PC-3 (cell line): ENCODE measurements around the gene COL2A1. TPM values are rescaled to one million over a fixed set of nuclear protein-coding genes. Genes with fewer than 3 reads are reported as not detected.

Experiments used
- ATAC-seq: fragments of 200-7000 bp; cut with Tn5 transposase; 2 replicates; pipeline ENCODE4 v1.9.1; 2020; ENCODE audit warnings: mild to moderate bottlenecking, moderate library complexity
- BruUV-seq: library from RNA; stranded (reverse); fragments of 400-500 nt; replicated peaks from 2 replicates; lab custom pipeline; 2021; lab: Mats Ljungman, UMichigan
- CTCF ChIA-PET: fragments of 300-600 bp; sonication (Branson Sonifier 250); formaldehyde crosslinking; loops from one replicate; lab custom pipeline; 2022; ENCODE audit warnings: antibody characterized with exemption; lab: Charles Lee
- POLR2A ChIA-PET: fragments of 300-600 bp; sonication (Branson Sonifier 250); formaldehyde crosslinking; loops from one replicate; lab custom pipeline; 2022; ENCODE audit warnings: antibody characterized with exemption; ENCODE audit not compliant: unreplicated experiment; lab: Charles Lee
- DNase-seq: peaks from one replicate; pipeline ENCODE4 v3.0.0-alpha.2; 2015
- H2AFZ ChIP-seq: fragments of 300-600 bp; sonication (generic); 2 replicates; pipeline ENCODE4 v1.6.0; 2016; ENCODE audit warnings: antibody characterized with exemption, low read length
- H3F3A ChIP-seq: fragments of 300-600 bp; sonication (generic); one replicate; pipeline ENCODE4 v1.6.0; 2017; ENCODE audit warnings: antibody characterized with exemption, low read length, control low read depth, mild to moderate bottlenecking; ENCODE audit not compliant: unreplicated experiment
- H3K27ac ChIP-seq: fragments of 300-600 bp; sonication (generic); 2 replicates; pipeline ENCODE4 v1.5.1; 2016; ENCODE audit warnings: mild to moderate bottlenecking, low read length
- H3K27me3 ChIP-seq: fragments of 300-600 bp; sonication (generic); 2 replicates; pipeline ENCODE4 v1.6.1; 2016; ENCODE audit warnings: low read length, mixed read lengths
- H3K36me3 ChIP-seq: fragments of 300-600 bp; sonication (generic); 2 replicates; pipeline ENCODE4 v1.6.1; 2016; ENCODE audit warnings: low read depth, mixed run types, low read length, mixed read lengths
- H3K4me1 ChIP-seq: fragments of 300-600 bp; sonication (generic); 2 replicates; pipeline ENCODE4 v1.5.1; 2016; ENCODE audit warnings: low read length; ENCODE audit not compliant: insufficient read depth
- H3K4me2 ChIP-seq: fragments of 300-600 bp; sonication (generic); 2 replicates; pipeline ENCODE4 v1.6.0; 2016; ENCODE audit warnings: low read length
- H3K4me3 ChIP-seq: fragments of 300-600 bp; sonication (generic); 2 replicates; pipeline ENCODE4 v1.5.1; 2016; ENCODE audit warnings: mild to moderate bottlenecking, low read length, mixed read lengths
- H3K79me2 ChIP-seq: fragments of 300-600 bp; sonication (generic); 2 replicates; pipeline ENCODE4 v1.6.1; 2017; ENCODE audit warnings: low read length, mixed read lengths
- H3K9ac ChIP-seq: fragments of 300-600 bp; sonication (generic); 2 replicates; pipeline ENCODE4 v1.6.0; 2016; ENCODE audit warnings: mild to moderate bottlenecking, low read length
- H3K9me2 ChIP-seq: fragments of 300-600 bp; sonication (generic); replicated peaks from 2 replicates; pipeline ENCODE4 v1.6.1; 2016; ENCODE audit warnings: mixed run types, low read length, mixed read lengths
- H3K9me3 ChIP-seq: fragments of 300-600 bp; sonication (generic); 2 replicates; pipeline ENCODE4 v1.6.1; 2016; ENCODE audit warnings: low read length, mixed read lengths
- H4K20me1 ChIP-seq: fragments of 300-600 bp; sonication (generic); 2 replicates; pipeline ENCODE4 v1.6.1; 2016; ENCODE audit warnings: low read length, mixed read lengths
- EZH2 ChIP-seq: fragments of 300-600 bp; sonication (generic); IDR thresholded peaks from one replicate; pipeline ENCODE4 v1.6.1; 2017; ENCODE audit warnings: antibody characterized with exemption, mild to moderate bottlenecking, low read length; ENCODE audit not compliant: unreplicated experiment
- EZH2phosphoT487 ChIP-seq: fragments of 300-600 bp; sonication (generic); IDR thresholded peaks from 2 replicates; pipeline ENCODE4 v1.6.1; 2018; ENCODE audit warnings: mild to moderate bottlenecking, antibody characterized with exemption, low read length, borderline replicate concordance
- intact Hi-C: fragments of 100-400 bp; cut with micrococcal nuclease; formaldehyde crosslinking; loops from 2 replicates; pipeline ENCODE4 v1.9.0; 2023
- total RNA-seq: library from RNA; depleted of rRNA; stranded (reverse); fragments of >200 nt; gene quantifications from 2 replicates; pipeline ENCODE4 v1.2.3, GENCODE V29; 2014
- TF ChIP-seq, protein P1 (sequence below): fragments of 300-600 bp; sonication (generic); conservative IDR thresholded peaks from 2 replicates; pipeline ENCODE4 v1.5.1; 2017; ENCODE audit warnings: antibody characterized with exemption, low read depth, mild to moderate bottlenecking, low read length

Gene COL2A1
- total RNA-seq, 1 experiment from 2014 or later: 6.7 TPM

DNA sequence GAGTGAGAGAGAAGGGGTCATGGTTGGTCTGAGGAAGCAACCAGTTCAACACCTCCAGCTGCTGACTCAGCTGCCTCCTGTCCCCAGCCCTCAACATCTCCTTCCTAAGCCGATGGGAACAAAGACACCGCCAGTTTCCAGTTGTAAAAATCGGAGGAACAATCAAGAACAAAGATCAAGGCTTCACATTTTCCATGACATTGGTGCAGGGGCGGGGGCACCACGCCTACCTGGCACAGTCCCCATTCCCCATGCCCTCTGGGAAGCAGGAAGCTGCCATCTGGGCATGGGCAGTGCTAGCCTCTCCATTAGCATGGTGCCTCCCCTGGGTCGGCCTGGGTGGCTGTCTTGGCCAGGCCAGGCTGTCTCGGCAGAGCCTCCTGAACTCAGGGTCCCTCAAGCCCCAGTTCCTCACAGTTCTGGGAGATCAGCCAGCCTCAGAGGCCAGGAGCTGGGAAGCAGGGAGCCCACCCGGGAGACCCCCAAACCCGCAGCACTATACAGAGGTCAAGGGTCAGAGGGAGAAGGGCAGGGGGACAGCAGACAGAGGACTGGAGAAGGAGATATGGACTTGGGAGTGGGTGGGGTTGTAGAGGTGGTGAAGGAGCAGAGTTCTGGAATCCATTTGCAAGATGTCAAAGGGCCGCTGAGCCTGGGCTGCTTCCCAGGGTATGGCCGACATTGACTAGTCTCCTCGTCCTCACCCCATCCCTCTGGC, 60.5 kb downstream of the COL2A1 start:
- Histone ChIP-seq H3K4me2 (no peak overlapping the region), H3K36me3 (no peaks in the 10 kb centered on the region), H3K4me1 (peaks cover 8% of the 10 kb centered on the region), H3K27me3 (no peaks in the 10 kb centered on the region), H3K4me3 (no peak overlapping the region), H3K9ac (no peak overlapping the region), H4K20me1 (no peaks in the 10 kb centered on the region), H3K9me3 (no peaks in the 10 kb centered on the region), H3K27ac (no peak overlapping the region), H3K9me2 (no peaks in the 10 kb centered on the region), H3F3A (no peaks in the 10 kb centered on the region), H3K79me2 (no peaks in the 10 kb centered on the region), H2AFZ (no peak overlapping the region)
- no peak for TF ChIP-seq EZH2
- TF ChIP-seq, protein P1, sequence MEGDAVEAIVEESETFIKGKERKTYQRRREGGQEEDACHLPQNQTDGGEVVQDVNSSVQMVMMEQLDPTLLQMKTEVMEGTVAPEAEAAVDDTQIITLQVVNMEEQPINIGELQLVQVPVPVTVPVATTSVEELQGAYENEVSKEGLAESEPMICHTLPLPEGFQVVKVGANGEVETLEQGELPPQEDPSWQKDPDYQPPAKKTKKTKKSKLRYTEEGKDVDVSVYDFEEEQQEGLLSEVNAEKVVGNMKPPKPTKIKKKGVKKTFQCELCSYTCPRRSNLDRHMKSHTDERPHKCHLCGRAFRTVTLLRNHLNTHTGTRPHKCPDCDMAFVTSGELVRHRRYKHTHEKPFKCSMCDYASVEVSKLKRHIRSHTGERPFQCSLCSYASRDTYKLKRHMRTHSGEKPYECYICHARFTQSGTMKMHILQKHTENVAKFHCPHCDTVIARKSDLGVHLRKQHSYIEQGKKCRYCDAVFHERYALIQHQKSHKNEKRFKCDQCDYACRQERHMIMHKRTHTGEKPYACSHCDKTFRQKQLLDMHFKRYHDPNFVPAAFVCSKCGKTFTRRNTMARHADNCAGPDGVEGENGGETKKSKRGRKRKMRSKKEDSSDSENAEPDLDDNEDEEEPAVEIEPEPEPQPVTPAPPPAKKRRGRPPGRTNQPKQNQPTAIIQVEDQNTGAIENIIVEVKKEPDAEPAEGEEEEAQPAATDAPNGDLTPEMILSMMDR: no peak
- TF ChIP-seq EZH2phosphoT487: no peak
- ChIA-PET POLR2A (no interaction called here), CTCF (no interaction called here)
- ATAC-seq (no peak), DNase-seq (peak; percentile 19)
- intact Hi-C loops: loop anchor here (10.0 kb wide), 1 partner anchor 119 kb away; no protein-coding TSS in a partner anchor
- no TSS peak for BruUV-seq

DNA sequence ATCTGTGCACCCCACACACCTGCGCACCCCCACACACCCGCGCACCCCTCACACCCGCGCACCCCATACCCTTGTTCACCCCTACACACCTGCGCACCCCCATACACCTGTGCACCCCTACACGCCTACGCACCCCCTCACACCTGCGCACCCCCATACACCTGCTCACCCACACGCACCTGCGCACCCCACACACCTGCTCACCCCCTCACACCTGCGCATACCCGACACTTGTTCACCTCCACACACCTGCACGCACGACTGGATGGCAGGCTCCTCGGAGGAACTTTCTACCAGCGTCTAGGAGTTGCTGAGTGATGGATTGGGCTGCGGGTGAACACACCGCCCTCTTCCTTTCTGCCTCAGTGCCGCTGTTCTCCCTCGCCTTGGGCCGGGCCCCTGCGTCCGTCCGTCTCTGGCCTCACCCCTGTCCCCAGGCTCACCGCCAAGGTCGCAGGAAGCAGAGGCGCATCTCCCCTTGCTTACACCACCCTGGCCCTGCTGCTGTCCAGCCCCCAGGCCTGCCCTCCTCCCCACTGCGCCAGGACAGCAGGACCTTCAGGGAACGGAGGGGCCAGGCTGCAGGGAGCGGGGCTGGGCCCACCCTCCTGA, 61.6 kb downstream of the COL2A1 start:
- DNase-seq (no peak), ATAC-seq (no peak)
- Histone ChIP-seq H3K27me3 (no peaks in the 10 kb centered on the region), H3K9me3 (no peaks in the 10 kb centered on the region), H3K4me2 (no peak overlapping the region), H2AFZ (no peak overlapping the region), H3K9ac (no peak overlapping the region), H3K27ac (no peak overlapping the region), H3F3A (no peaks in the 10 kb centered on the region), H4K20me1 (no peaks in the 10 kb centered on the region), H3K9me2 (no peaks in the 10 kb centered on the region), H3K36me3 (no peaks in the 10 kb centered on the region), H3K79me2 (no peaks in the 10 kb centered on the region), H3K4me1 (peaks cover 17% of the 10 kb centered on the region), H3K4me3 (no peak overlapping the region)
- intact Hi-C loops: loop anchor here (10.0 kb wide), 1 partner anchor 118 kb away; no protein-coding TSS in a partner anchor
- ChIA-PET CTCF (no interaction called here), POLR2A (no interaction called here)
- BruUV-seq: no TSS peak
- TF ChIP-seq, protein P1: no peak
- TF ChIP-seq EZH2 (no peak), EZH2phosphoT487 (no peak)
